IPS-15b (cell line): ENCODE measurements around the gene FIBIN.

ENCODE experiments used
- H3K27me3 ChIP-seq: one replicate; pipeline ENCODE4 v1.6.1; 2013; ENCODE audit warnings: low read length; ENCODE audit not compliant: control insufficient read depth, insufficient read depth
- H3K36me3 ChIP-seq: one replicate; pipeline ENCODE4 v1.6.1; 2013; ENCODE audit warnings: low read length; ENCODE audit not compliant: control insufficient read depth, insufficient read depth
- H3K4me1 ChIP-seq: one replicate; pipeline ENCODE4 v1.6.1; 2013; ENCODE audit warnings: mild to moderate bottlenecking, low read length; ENCODE audit not compliant: control insufficient read depth, insufficient read depth
- H3K4me3 ChIP-seq: one replicate; pipeline ENCODE4 v1.5.1; 2013; ENCODE audit warnings: low read depth, low read length
- H3K9ac ChIP-seq: one replicate; pipeline ENCODE4 v1.6.1; 2013; ENCODE audit warnings: low read depth, mild to moderate bottlenecking, low read length
- H3K9me3 ChIP-seq: one replicate; pipeline ENCODE4 v1.6.1; 2013; ENCODE audit warnings: mild to moderate bottlenecking, low read length; ENCODE audit not compliant: control insufficient read depth, insufficient read depth

The FIBIN gene

DNA sequence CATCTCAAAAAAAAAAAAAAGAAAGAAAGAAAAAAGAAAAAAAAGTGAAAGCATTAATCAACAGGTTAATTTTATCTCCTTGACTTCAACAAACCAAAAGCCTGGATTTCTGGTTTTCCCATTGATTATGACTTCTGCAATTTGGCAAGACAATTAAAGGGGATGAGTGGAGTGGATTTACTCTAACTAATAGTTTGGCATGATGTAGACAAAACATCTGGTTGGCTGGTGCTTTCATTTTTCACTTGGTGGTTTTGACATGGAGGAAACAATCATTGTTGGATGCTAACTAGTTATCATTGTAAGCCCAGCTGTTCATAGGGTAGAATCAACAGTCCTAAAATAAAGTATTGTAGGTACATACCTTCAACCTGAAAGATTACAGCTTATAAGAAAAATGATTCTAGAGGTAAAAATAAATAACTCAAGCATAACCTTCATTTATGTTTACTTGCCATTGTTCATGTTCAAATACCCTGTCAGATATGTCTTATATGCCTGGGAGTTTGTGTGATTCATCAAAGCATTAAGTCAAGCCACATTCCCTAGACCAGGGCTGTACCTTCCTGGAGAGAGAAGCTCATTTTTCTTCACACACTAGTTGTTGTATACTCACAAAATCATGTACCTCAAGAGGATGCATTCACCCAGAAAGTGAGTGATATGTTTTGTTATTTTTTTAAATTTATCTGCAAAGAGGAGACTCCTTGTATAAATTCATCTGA, 15.1 kb downstream of the FIBIN start:
- H3K4me1 ChIP-seq, result no peaks in the 10 kb centered on the region
- H3K9me3 ChIP-seq, result no peaks in the 10 kb centered on the region

GRCh38 chr11:27011560-27012233, 17.8 kb downstream of the FIBIN start:
- Histone ChIP-seq H3K4me1 (no peaks in the 10 kb centered on the region), H3K36me3 (no peaks in the 10 kb centered on the region), H3K9ac (no peak overlapping the region), H3K4me3 (no peak overlapping the region), H3K27me3 (no peaks in the 10 kb centered on the region), H3K9me3 (no peaks in the 10 kb centered on the region)

More for the DNA sequence above, 15.1 kb downstream of the FIBIN start:
- Histone ChIP-seq H3K36me3 (no peaks in the 10 kb centered on the region), H3K9ac (no peak overlapping the region), H3K27me3 (no peaks in the 10 kb centered on the region), H3K4me3 (no peak overlapping the region)

- H3K9me3 ChIP-seq, result no peaks in the 10 kb centered on the region
- no peak overlapping the region for H3K9ac ChIP-seq
- H3K4me1 ChIP-seq, result no peaks in the 10 kb centered on the region
These were observed 18.5 kb downstream of the FIBIN start for GRCh38 chr11:27012234-27012921.

DNA sequence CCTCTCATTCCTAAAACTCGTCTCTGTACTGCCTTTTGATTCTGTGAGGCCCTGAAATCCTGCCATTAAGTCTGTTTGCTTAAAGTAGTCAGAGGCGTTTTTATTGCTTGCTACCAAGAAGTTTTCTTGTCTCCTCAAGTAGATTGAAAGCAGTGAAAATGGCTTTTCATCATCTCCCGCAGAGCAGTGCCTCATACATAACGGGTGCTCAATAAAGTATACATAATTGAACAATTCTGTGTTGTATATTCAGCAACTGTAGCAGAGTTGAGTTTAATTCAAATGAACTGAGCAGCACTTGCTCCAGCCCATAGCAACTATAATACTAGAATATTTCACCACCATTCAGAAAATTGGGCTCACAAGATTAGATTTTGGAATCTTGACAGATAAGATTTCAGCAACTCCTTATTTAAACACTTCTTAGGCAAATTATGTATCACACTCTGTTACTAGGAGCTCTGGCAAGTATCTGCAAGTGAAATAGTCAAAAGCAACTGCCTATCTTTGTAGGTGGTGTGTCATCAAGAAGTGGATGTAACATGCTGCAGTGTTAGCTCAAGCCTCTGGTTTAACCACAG, 20.0 kb downstream of the FIBIN start:
- Histone ChIP-seq H3K4me1 (no peaks in the 10 kb centered on the region), H3K9ac (no peak overlapping the region), H3K27me3 (no peaks in the 10 kb centered on the region), H3K4me3 (no peak overlapping the region), H3K9me3 (no peaks in the 10 kb centered on the region), H3K36me3 (no peaks in the 10 kb centered on the region)

More at GRCh38 chr11:27012234-27012921, 18.5 kb downstream of the FIBIN start:
- Histone ChIP-seq H3K4me3 (no peak overlapping the region), H3K36me3 (no peaks in the 10 kb centered on the region), H3K27me3 (no peaks in the 10 kb centered on the region)

GRCh38 chr11:27018902-27019529, 25.1 kb downstream of the FIBIN start:
- no peaks in the 10 kb centered on the region for H3K36me3 ChIP-seq

DNA sequence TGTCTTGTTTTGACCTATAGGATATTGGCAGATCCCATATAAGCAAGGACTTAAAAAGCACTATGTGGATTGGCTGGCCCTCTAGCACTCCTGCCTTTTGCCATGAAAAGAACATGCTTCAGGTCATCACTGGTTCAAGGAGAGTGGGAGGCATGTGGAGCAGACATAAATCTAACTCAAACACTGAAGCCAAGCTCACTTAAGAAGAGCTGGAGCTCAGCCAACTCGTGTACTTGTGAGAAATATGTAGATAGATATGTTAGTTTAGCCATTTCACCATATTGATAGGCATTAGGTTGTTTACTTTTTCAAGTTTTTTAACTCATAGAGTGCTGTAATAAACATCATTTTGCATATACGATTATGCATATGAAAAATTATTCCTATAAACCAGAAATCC, 26.8 kb downstream of the FIBIN start:
- Histone ChIP-seq H3K4me3 (no peak overlapping the region), H3K4me1 (no peaks in the 10 kb centered on the region), H3K9ac (no peak overlapping the region), H3K27me3 (no peaks in the 10 kb centered on the region), H3K9me3 (no peaks in the 10 kb centered on the region), H3K36me3 (no peaks in the 10 kb centered on the region)

More at GRCh38 chr11:27018902-27019529, 25.1 kb downstream of the FIBIN start:
- no peaks in the 10 kb centered on the region for H3K27me3 ChIP-seq
- no peak overlapping the region for H3K4me3 ChIP-seq
- H3K9ac ChIP-seq, result no peak overlapping the region
- no peaks in the 10 kb centered on the region for H3K9me3 ChIP-seq
- H3K4me1 ChIP-seq, result no peaks in the 10 kb centered on the region

DNA sequence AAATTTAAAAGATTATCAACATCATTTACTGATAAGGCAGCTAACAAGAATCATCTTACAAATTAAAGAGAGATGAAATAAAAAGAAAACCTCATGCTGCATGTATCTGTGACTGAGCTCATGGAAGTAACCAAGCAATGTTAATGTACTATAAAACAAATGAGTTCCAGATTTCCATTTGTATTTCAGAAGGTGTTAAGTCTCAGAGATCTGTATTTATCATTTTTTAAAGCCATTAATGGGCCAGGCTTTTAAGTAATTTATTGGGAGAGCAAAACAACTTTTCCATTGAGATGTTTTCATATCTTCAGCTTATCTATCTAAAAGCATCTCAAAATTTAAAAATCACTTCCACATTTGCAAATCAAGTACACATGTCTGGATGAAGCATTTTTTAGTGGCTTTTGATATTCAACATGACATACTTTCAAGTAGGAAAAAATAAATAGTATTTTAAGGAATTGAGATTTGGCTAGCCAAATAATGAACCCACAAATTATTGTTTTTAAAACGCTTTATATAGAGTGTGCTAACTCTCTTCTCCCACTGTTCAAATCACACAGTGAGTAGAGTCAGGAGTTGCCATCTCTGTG, 28.8 kb downstream of the FIBIN start:
- Histone ChIP-seq H3K36me3 (no peaks in the 10 kb centered on the region), H3K9ac (no peak overlapping the region), H3K27me3 (no peaks in the 10 kb centered on the region), H3K4me1 (no peaks in the 10 kb centered on the region), H3K4me3 (no peak overlapping the region), H3K9me3 (no peaks in the 10 kb centered on the region)

DNA sequence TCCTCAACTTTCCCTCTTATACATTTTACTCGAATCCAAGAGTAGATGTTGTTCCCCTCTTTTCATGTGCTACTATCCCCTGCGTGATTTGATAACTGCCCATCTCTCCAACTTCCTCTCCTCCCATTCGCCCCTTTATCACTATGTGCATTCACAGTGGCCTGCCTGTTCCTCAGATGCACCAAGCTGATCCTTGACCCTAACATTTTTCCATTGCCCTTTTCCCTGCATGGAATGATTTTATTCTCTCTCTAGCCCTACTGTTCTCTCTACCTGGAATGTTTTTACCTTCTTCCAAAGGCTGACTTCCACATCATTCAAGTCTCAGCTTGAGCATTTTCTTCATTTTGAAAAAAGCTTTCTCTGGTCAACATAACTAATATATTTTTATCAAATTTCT, 31.0 kb downstream of the FIBIN start:
- H3K27me3 ChIP-seq, result no peaks in the 10 kb centered on the region
- H3K4me3 ChIP-seq, result no peak overlapping the region
- H3K9me3 ChIP-seq, result no peaks in the 10 kb centered on the region
- H3K36me3 ChIP-seq, result no peaks in the 10 kb centered on the region
- H3K4me1 ChIP-seq, result no peaks in the 10 kb centered on the region
- no peak overlapping the region for H3K9ac ChIP-seq

DNA sequence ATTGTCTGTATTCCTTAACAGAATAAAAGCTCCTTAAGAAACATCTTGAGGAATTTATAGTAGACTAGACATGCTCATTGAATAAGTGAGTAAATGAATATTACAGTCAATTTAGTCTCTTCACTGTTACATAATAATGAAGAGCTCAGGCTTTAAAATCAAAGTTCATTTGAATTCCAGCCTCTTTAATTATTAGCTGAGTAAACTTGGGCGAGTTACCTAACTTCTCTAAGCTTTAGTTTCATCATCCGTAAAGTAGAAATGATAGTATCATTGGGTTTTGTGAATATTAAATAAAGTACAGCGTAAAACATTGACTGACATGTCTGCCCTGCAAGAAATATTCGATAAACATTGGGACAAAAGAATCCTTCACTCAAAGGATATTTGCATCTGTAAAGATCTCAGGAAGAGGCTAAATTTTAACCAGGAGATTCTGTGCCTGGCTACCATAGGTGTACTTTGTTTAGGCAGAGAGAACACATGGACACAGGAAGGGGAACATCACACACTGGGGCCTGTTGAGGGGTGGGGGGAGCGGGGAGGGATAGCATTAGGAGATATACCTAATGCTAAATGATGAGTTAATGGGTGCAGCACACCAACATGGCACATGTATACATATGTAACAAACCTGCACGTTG, 31.5 kb downstream of the FIBIN start:
- H3K9me3 ChIP-seq, result no peaks in the 10 kb centered on the region
- no peaks in the 10 kb centered on the region for H3K4me1 ChIP-seq
- H3K36me3 ChIP-seq, result no peaks in the 10 kb centered on the region
- no peak overlapping the region for H3K4me3 ChIP-seq
- H3K9ac ChIP-seq, result no peak overlapping the region
- H3K27me3 ChIP-seq, result no peaks in the 10 kb centered on the region

DNA sequence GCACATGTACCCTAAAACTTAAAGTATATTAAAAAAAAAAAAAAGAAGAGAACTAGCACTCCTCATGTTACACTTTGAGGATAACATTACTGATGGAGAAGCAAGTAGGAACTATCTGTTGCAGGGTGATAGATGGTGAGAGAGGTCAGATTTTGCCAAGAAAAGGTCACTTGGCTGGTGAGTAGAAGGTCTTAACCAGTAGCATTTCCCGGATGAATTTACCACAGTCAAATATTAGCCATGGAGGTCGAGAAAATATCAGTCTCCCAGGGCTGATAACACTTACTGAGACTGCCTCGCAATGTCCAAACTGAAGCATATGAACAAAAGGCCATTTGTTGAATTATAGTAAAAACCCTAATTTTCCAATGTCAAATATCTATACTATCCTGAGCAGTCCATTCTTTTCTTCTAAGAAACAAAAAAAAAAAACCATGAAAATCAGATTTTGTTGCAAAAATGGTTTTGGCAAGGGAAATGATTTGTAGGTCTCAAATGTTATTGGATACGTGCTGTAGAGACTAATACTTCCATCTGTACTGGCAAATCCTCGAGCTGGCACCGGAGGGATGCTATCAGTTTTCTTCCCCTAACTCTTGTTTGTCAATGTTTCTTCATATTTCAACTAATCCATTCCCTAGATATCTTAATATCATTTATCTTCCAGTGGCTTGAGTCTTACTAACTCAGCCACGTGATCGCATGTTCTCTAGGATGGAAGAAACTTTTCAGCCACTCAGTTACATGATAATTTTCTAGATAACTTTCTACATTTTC, 32.2 kb downstream of the FIBIN start:
- Histone ChIP-seq H3K36me3 (no peaks in the 10 kb centered on the region), H3K27me3 (no peaks in the 10 kb centered on the region), H3K4me1 (no peaks in the 10 kb centered on the region), H3K9ac (no peak overlapping the region), H3K4me3 (no peak overlapping the region), H3K9me3 (no peaks in the 10 kb centered on the region)
